ENCODE results near the gene ERI3.
"Not testable (repeated sequence)": the region's sequence is repeated elsewhere in the genome, so short reads cannot be mapped to it uniquely, and the experiment has no call there.

Gene ERI3

GRCh38 chr1:44208226-44208625 is 146.8 kb downstream of the ERI3 start:
- H3K27me3 ChIP-seq (ENCODE audit: control insufficient read depth, insufficient read depth, low read length) = no peaks in the 10 kb centered on the region
- no peaks in the 10 kb centered on the region for H3K36me3 ChIP-seq (ENCODE audit: control insufficient read depth, low read depth, low read length)
- H3K9ac ChIP-seq (ENCODE audit: low read length) = no peak overlapping the region
- H3K27ac ChIP-seq (ENCODE audit: low read length) = no peak overlapping the region
- no peak overlapping the region for H3K4me3 ChIP-seq (ENCODE audit: low read length)
- H3K4me1 ChIP-seq (ENCODE audit: control insufficient read depth, low read depth, low read length) = no peaks in the 10 kb centered on the region
- no peaks in the 10 kb centered on the region for H3K9me3 ChIP-seq (ENCODE audit: control insufficient read depth, low read depth, low read length)

DNA sequence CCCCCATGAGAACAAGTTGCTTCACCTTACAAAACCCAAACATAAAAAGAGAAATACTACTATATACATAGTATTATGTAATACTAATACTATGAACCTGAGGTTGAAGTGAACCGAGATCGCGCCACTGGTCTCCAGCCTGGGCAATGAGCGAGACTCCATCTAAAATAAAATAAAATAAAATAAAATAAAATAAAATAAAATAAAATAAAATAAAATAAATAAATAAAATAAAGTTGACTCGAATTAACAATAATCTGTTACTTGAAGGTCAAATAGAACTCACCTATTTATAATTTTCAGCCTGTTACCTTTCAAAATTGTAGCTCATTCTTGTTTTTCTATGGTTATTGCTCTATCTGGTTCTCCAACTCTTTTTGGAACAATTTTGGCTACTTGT is 148.5 kb downstream of the ERI3 start:
- H3K36me3 ChIP-seq (ENCODE audit: control insufficient read depth, low read depth, low read length); H3K4me3 ChIP-seq (ENCODE audit: low read length); H3K4me1 ChIP-seq (ENCODE audit: control insufficient read depth, low read depth, low read length); H3K9me3 ChIP-seq (ENCODE audit: control insufficient read depth, low read depth, low read length); H3K9ac ChIP-seq (ENCODE audit: low read length); H3K27me3 ChIP-seq (ENCODE audit: control insufficient read depth, insufficient read depth, low read length); H3K27ac ChIP-seq (ENCODE audit: low read length): not testable (repeated sequence)

DNA sequence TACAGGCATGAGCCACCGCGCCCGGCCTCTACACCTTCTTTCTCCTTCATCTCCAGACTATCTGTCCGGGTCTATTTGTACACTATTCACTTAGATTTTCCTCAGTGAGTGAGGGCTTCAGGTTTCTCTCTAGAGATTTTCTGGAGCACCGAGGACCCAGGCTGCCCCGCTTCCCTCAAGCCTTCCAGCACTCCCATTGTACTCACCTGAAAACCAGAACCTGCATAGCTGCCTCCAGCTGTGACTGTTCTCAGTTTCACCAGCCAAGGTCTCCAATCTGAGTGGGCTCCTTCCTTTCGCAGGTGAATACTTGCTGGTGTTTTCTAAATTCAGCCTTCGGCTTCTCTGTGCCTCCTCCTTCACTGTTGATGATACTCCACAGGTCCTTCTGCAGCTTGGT is 154.7 kb downstream of the ERI3 start:
- Histone ChIP-seq H3K27me3 (ENCODE audit: control insufficient read depth, insufficient read depth, low read length) (no peaks in the 10 kb centered on the region), H3K4me3 (ENCODE audit: low read length) (no peak overlapping the region)

GRCh38 chr1:44174630-44175029 is 180.4 kb downstream of the ERI3 start:
- peaks cover 18% of the 10 kb centered on the region for H3K9me3 ChIP-seq (ENCODE audit: control insufficient read depth, low read depth, low read length)
- no peak overlapping the region for H3K4me3 ChIP-seq (ENCODE audit: low read length)
- H3K36me3 ChIP-seq (ENCODE audit: control insufficient read depth, low read depth, low read length) = no peaks in the 10 kb centered on the region
- H3K27me3 ChIP-seq (ENCODE audit: control insufficient read depth, insufficient read depth, low read length) = no peaks in the 10 kb centered on the region
- H3K4me1 ChIP-seq (ENCODE audit: control insufficient read depth, low read depth, low read length) = no peaks in the 10 kb centered on the region
- H3K9ac ChIP-seq (ENCODE audit: low read length) = no peak overlapping the region
- no peak overlapping the region for H3K27ac ChIP-seq (ENCODE audit: low read length)

More for the DNA sequence above, 154.7 kb downstream of the ERI3 start:
- no peak overlapping the region for H3K27ac ChIP-seq (ENCODE audit: low read length)
- no peaks in the 10 kb centered on the region for H3K9me3 ChIP-seq (ENCODE audit: control insufficient read depth, low read depth, low read length)
- no peaks in the 10 kb centered on the region for H3K4me1 ChIP-seq (ENCODE audit: control insufficient read depth, low read depth, low read length)
- H3K9ac ChIP-seq (ENCODE audit: low read length) = no peak overlapping the region
- no peaks in the 10 kb centered on the region for H3K36me3 ChIP-seq (ENCODE audit: control insufficient read depth, low read depth, low read length)
